ENCODE results near the gene VOPP1.

The VOPP1 gene

GRCh38 chr7:55448526-55448925 lies 123.8 kb downstream of the VOPP1 start:
- no peak for TF ChIP-seq CTCF (IDR thresholded peaks at IDR 0.05; ENCODE audit: control insufficient read depth, extremely low read depth, insufficient read depth)
- H3K4me3 ChIP-seq (ENCODE audit: low read depth, low read length), result no peak overlapping the region
- no peak for DNase-seq (ENCODE audit: low read depth)

GRCh38 chr7:55444786-55445185 lies 127.5 kb downstream of the VOPP1 start:
- no peak overlapping the region for H3K4me3 ChIP-seq (ENCODE audit: low read depth, low read length)
- DNase-seq (ENCODE audit: low read depth), result peak; percentile 95
- no peak for TF ChIP-seq CTCF (IDR thresholded peaks at IDR 0.05; ENCODE audit: control insufficient read depth, extremely low read depth, insufficient read depth)

- no peak overlapping the region for H3K4me3 ChIP-seq (ENCODE audit: low read depth, low read length)
- DNase-seq (ENCODE audit: low read depth), result no peak
- no peak for TF ChIP-seq CTCF (IDR thresholded peaks at IDR 0.05; ENCODE audit: control insufficient read depth, extremely low read depth, insufficient read depth)
Measured at GRCh38 chr7:55441774-55442522, 130.4 kb downstream of the VOPP1 start.

- no peak overlapping the region for H3K4me3 ChIP-seq (ENCODE audit: low read depth, low read length)
- no peak for DNase-seq (ENCODE audit: low read depth)
- TF ChIP-seq CTCF (IDR thresholded peaks at IDR 0.05; ENCODE audit: control insufficient read depth, extremely low read depth, insufficient read depth), result no peak
Measured at GRCh38 chr7:55441002-55441401, 131.3 kb downstream of the VOPP1 start.

- TF ChIP-seq CTCF (IDR thresholded peaks at IDR 0.05; ENCODE audit: control insufficient read depth, extremely low read depth, insufficient read depth), result no peak
- no peak for DNase-seq (ENCODE audit: low read depth)
- no peak overlapping the region for H3K4me3 ChIP-seq (ENCODE audit: low read depth, low read length)
Measured at GRCh38 chr7:55440040-55440690, 132.1 kb downstream of the VOPP1 start.

GRCh38 chr7:55439627-55440026 lies 132.7 kb downstream of the VOPP1 start:
- DNase-seq (ENCODE audit: low read depth), result no peak
- H3K4me3 ChIP-seq (ENCODE audit: low read depth, low read length), result no peak overlapping the region

More at GRCh38 chr7:55439627-55440026, 132.7 kb downstream of the VOPP1 start:
- no peak for TF ChIP-seq CTCF (IDR thresholded peaks at IDR 0.05; ENCODE audit: control insufficient read depth, extremely low read depth, insufficient read depth)
